Endothelial cell of umbilical vein (primary cell): ENCODE measurements around the gene CDKN2B-AS1. TPM values are rescaled to one million over a fixed set of nuclear protein-coding genes. Genes with fewer than 3 reads are reported as not detected.

Experiments used
- BruUV-seq: library from RNA; stranded (reverse); fragments of 400-500 nt; replicated peaks from 2 replicates; lab custom pipeline; 2021; lab: Mats Ljungman, UMichigan
- CTCF ChIA-PET: fragments of 300-600, 350-600 bp; sonication (Branson Sonifier 250); formaldehyde crosslinking; loops from one replicate; lab custom pipeline; 2021; ENCODE audit warnings: antibody characterized with exemption, inconsistent platforms; lab: Charles Lee
- POLR2A ChIA-PET: fragments of 300-600, 350-600 bp; sonication (Branson Sonifier 250); formaldehyde crosslinking; loops from one replicate; lab custom pipeline; 2021; ENCODE audit warnings: antibody characterized with exemption, inconsistent platforms; lab: Charles Lee
- DNase-seq: peaks from one replicate; pipeline ENCODE4 v3.0.0-alpha.2; 2011; ENCODE audit warnings: low read depth, low spot score
- FAIRE-seq: peaks from 2 replicates; lab custom pipeline; 2011; peaks lifted over from hg19 to GRCh38; lab: Jason Lieb, UNC
- H2AFZ ChIP-seq: 2 replicates; pipeline ENCODE4 v1.6.0; 2012; ENCODE audit warnings: low read depth, low read length, control low read depth, inconsistent platforms
- H3K27ac ChIP-seq: 2 replicates; pipeline ENCODE4 v1.5.1; 2011; ENCODE audit warnings: low read depth, mild to moderate bottlenecking, control low read depth, low read length, moderate library complexity; ENCODE audit not compliant: insufficient read depth
- H3K27me3 ChIP-seq, 2 experiments: 2 replicates each; pipeline versions ENCODE4 v1.6.0 to v1.6.1; 2011; ENCODE audit warnings: low read length in 2 of 2, mixed read lengths in 1 of 2; ENCODE audit not compliant: control insufficient read depth in 2 of 2, insufficient read depth in 2 of 2
- H3K36me3 ChIP-seq, 2 experiments: 2 replicates in 1 of 2; 3 replicates in 1 of 2; pipeline ENCODE4 v1.5.1; 2011; ENCODE audit warnings: low read length in 2 of 2, mild to moderate bottlenecking in 1 of 2, moderate library complexity in 1 of 2; ENCODE audit not compliant: control insufficient read depth in 2 of 2, insufficient read depth in 2 of 2; ENCODE audit errors: extremely low read depth in 1 of 2
- H3K4me1 ChIP-seq: 3 replicates; pipeline ENCODE4 v1.5.1; 2011; ENCODE audit warnings: mild to moderate bottlenecking, low read length; ENCODE audit not compliant: control insufficient read depth, insufficient read depth; ENCODE audit errors: extremely low read depth
- H3K4me2 ChIP-seq: 2 replicates; pipeline ENCODE4 v1.6.1; 2011; ENCODE audit warnings: low read length, control low read depth, mixed read lengths; ENCODE audit not compliant: insufficient read depth
- H3K4me3 ChIP-seq, 3 experiments: fragments of 200-600 bp in 1 of 3; sonication (generic), shearing (Covaris generic) in 1 of 3; replicated peaks in 1 of 3; 2 replicates each; pipeline ENCODE4 v1.5.1; 2011 to 2016; ENCODE audit warnings: control low read depth in 3 of 3, low read length in 3 of 3, mild to moderate bottlenecking in 2 of 3, inconsistent platforms in 1 of 3, low read depth in 1 of 3, moderate library complexity in 1 of 3; ENCODE audit not compliant: insufficient read depth in 1 of 3
- H3K79me2 ChIP-seq: 2 replicates; pipeline ENCODE4 v1.6.0; 2012; ENCODE audit warnings: low read length, inconsistent platforms; ENCODE audit not compliant: control insufficient read depth, insufficient read depth
- H3K9ac ChIP-seq: replicated peaks from 2 replicates; pipeline ENCODE3; 2011; ENCODE audit warnings: low read length, control low read depth; ENCODE audit not compliant: insufficient read depth; ENCODE audit errors: extremely low read depth
- H3K9me1 ChIP-seq: replicated peaks from 3 replicates; pipeline ENCODE4 v1.6.0; 2011; ENCODE audit warnings: mild to moderate bottlenecking, low read length; ENCODE audit not compliant: control insufficient read depth, insufficient read depth; ENCODE audit errors: extremely low read depth
- H3K9me3 ChIP-seq: replicated peaks from 2 replicates; pipeline ENCODE4 v1.5.1; 2012; ENCODE audit warnings: low read length, inconsistent platforms; ENCODE audit not compliant: control insufficient read depth, insufficient read depth
- H4K20me1 ChIP-seq: replicated peaks from 2 replicates; pipeline ENCODE3; 2011; ENCODE audit warnings: mild to moderate bottlenecking, low read length; ENCODE audit not compliant: control insufficient read depth, insufficient read depth; ENCODE audit errors: extremely low read depth
- CTCF ChIP-seq, 2 donors: IDR thresholded peaks; 1 replicate in 1 of 2; 2 replicates in 1 of 2; pipeline ENCODE4 v1.5.1; 2011; ENCODE audit warnings: low read length in 2 of 2, mild to moderate bottlenecking in 2 of 2, moderate library complexity in 2 of 2, control low read depth in 1 of 2, inconsistent platforms in 1 of 2, low read depth in 1 of 2; ENCODE audit not compliant: insufficient read depth in 1 of 2; ENCODE audit errors: extremely low read depth in 1 of 2
- EZH2 ChIP-seq: IDR thresholded peaks from 2 replicates; pipeline ENCODE4 v1.6.1; 2012; ENCODE audit warnings: borderline replicate concordance, low read depth, mild to moderate bottlenecking, moderate library complexity, low read length, inconsistent platforms; ENCODE audit not compliant: severe bottlenecking
- FOS ChIP-seq: IDR thresholded peaks from 2 replicates; pipeline ENCODE4 v1.6.1; 2011; ENCODE audit warnings: mild to moderate bottlenecking, low read length, moderate library complexity, borderline replicate concordance; ENCODE audit not compliant: insufficient read depth
- JUN ChIP-seq: IDR thresholded peaks from 2 replicates; pipeline ENCODE4 v1.6.1; 2011; ENCODE audit warnings: borderline replicate concordance, low read depth; ENCODE audit not compliant: insufficient read length, insufficient read depth
- MYC ChIP-seq: IDR thresholded peaks from one replicate; pipeline ENCODE4 v1.6.1; 2011; ENCODE audit warnings: mild to moderate bottlenecking, low read depth, low read length
- POLR2A ChIP-seq: IDR thresholded peaks from 2 replicates; pipeline ENCODE4 v1.6.1; 2012; ENCODE audit warnings: low read depth, mild to moderate bottlenecking, control low read depth, low read length
- POLR2AphosphoS5 ChIP-seq: IDR thresholded peaks from 2 replicates; pipeline ENCODE4 v1.6.1; 2012; ENCODE audit warnings: low read depth, mild to moderate bottlenecking, control low read depth, low read length, moderate library complexity; ENCODE audit not compliant: insufficient read depth
- dilution Hi-C: fragments of 300-500 bp; cut with MboI; formaldehyde crosslinking; loops from one replicate; pipeline ENCODE4 v1.15.0; 2019; ENCODE audit warnings: low sequenced_read_pairs; ENCODE audit not compliant: extremely low pct_ligation_motif_present
- intact Hi-C: fragments of 100-400 bp; cut with micrococcal nuclease; formaldehyde crosslinking; loops from one replicate; pipeline ENCODE4 v1.10.0; 2022
- polyA plus RNA-seq, 4 experiments: library from polyadenylated mRNA; depleted of rRNA in 3 of 4; stranded (reverse) in 3 of 4; unstranded in 1 of 4; fragments of >200 nt; gene quantifications; 2 replicates each; pipeline versions ENCODE4 v1.2.1 to v1.2.3, GENCODE V29; 2011 to 2012; ENCODE audit warnings: missing spikeins in 1 of 4
- total RNA-seq: library from RNA; stranded (reverse); gene quantifications from 2 replicates; pipeline ENCODE4 v1.2.3, GENCODE V29; 2021

CDKN2B-AS1 gene
- total and polyA plus RNA-seq, 2 donors (not counting 3 experiments of a cell fraction or from before 2014, with no cell fraction given), result 0.44 to 1.9 TPM

- Histone ChIP-seq H3K9ac (peak within 1 kb of the TSS; percentile 85), H3K79me2 (no peaks in the 10 kb centered on the region), H3K36me3 (no peaks in the 10 kb centered on the region), H3K9me1 (no peaks in the 10 kb centered on the region), H3K27ac (peak within 1 kb of the TSS; percentile 75), H3K9me3 (no peaks in the 10 kb centered on the region), H3K4me3 (peak within 1 kb of the TSS; percentile 64 to 97 (median 94)), H4K20me1 (no peaks in the 10 kb centered on the region), H3K4me2 (peak within 1 kb of the TSS; percentile 80), H2AFZ (peak within 1 kb of the TSS; percentile 97), H3K4me1 (peaks cover 16% of the 10 kb centered on the region), H3K27me3 (peaks cover 4 to 13% of the 10 kb centered on the region in 2 experiments)
- dilution Hi-C loops, result no loop called here
- CTCF ChIA-PET, result interaction anchor here (0.6 to 4.7 kb wide), 18 partner anchors 9 to 458 kb away, joined by 3 to 68 read pairs (median 4); partner anchors contain the start of gene CDKN2B
- FAIRE-seq (no peak), DNase-seq (peak; percentile 26)
- POLR2A ChIA-PET, result interaction anchor here (1.0 to 1.5 kb wide), 2 partner anchors 15 to 182 kb away, joined by 3 to 8 read pairs; partner anchors contain the start of gene CDKN2B
- intact Hi-C loops, result no loop called here
- TF ChIP-seq EZH2 (no peak), MYC (no peak), FOS (no peak), POLR2AphosphoS5 (no peak), JUN (no peak), POLR2A (no peak), CTCF (IDR thresholded peaks at IDR 0.05; ENCODE audit: extremely low read depth in 1 of 2, insufficient read depth in 1 of 2, low read depth in 1 of 2, low read length in 2 of 2) (peak in 1 of 2 donors; percentile 20)
- BruUV-seq, result no TSS peak
Observed at GRCh38 chr9:21993893-21994555, 567 bp upstream of the CDKN2B-AS1 start, which contains the start of gene CDKN2A. Gene CDKN2A (minus strand): TSS chr9:21994392.
